ENCODE measurements around the gene SURF6. TPM values are rescaled to one million over a fixed set of nuclear protein-coding genes. Genes with fewer than 3 reads are reported as not detected.

Gene SURF6
- total RNA-seq, 5 donors from 2014 or later (not counting 1 experiment from before 2014, with no cell fraction given) = 18.5 to 35.0 (median 31.1) TPM

GRCh38 chr9:133306242-133307204 is 29.5 kb downstream of the SURF6 start:
- Mint-ChIP-seq H3K9me3 (no peaks in the 10 kb centered on the region), H3K27me3 (peaks cover 27 to 29% of the 10 kb centered on the region in 2 donors), H3K4me1 (no peaks in the 10 kb centered on the region), H3K4me3 (no peak overlapping the region), H3K27ac (no peak overlapping the region), H3K36me3 (no peaks in the 10 kb centered on the region)
- ChIA-PET POLR2A (interaction anchor here in 1 of 2 donors (0.6 kb wide), 1 partner anchor 14 kb away, joined by 3 read pairs; no protein-coding TSS in a partner anchor), CTCF (no interaction called here)
- Histone ChIP-seq H3K4me3 (ENCODE audit: control insufficient read depth in 1 of 2, extremely low read depth in 1 of 2, low read length in 1 of 2) (no peak overlapping the region), H3K27me3 (replicated peaks in 1 of 2; ENCODE audit: control insufficient read depth in 2 of 2, extremely low read depth in 1 of 2, insufficient read depth in 2 of 2, low read length in 1 of 2) (peaks cover 0 to 12% of the 10 kb centered on the region in 2 experiments), H3K36me3 (ENCODE audit: control insufficient read depth in 2 of 2, extremely low read depth in 1 of 2, insufficient read depth in 1 of 2, low read length in 1 of 2) (no peaks in the 10 kb centered on the region), H3K9me3 (no peaks in the 10 kb centered on the region), H3K4me1 (ENCODE audit: control insufficient read depth in 1 of 2, extremely low read depth in 1 of 2, insufficient read depth in 2 of 2, low read length in 2 of 2) (no peaks in the 10 kb centered on the region), H3K27ac (ENCODE audit: low read length) (no peak overlapping the region)
- ATAC-seq (replicated peaks in 1 of 4) (no peak), DNase-seq (no peak)
- WGBS (ENCODE audit: insufficient coverage) = 76% methylated on average over 28 of the region's 31 CpGs

GRCh38 chr9:133305731-133306130 is 30.3 kb downstream of the SURF6 start:
- H3K9me3 ChIP-seq = no peaks in the 10 kb centered on the region
- ChIA-PET POLR2A (interaction anchor here (0.6 to 0.7 kb wide), 2 partner anchors 14 to 1703 kb away, joined by 3 to 5 read pairs; no protein-coding TSS in a partner anchor), CTCF (no interaction called here)
- ATAC-seq (replicated peaks in 1 of 4) (no peak), DNase-seq (no peak)
- Mint-ChIP-seq H3K36me3 (no peaks in the 10 kb centered on the region), H3K4me1 (no peaks in the 10 kb centered on the region), H3K27me3 (peaks cover 26 to 27% of the 10 kb centered on the region in 2 donors), H3K27ac (no peak overlapping the region), H3K9me3 (no peaks in the 10 kb centered on the region), H3K4me3 (no peak overlapping the region)
- H3K4me1 ChIP-seq (ENCODE audit: control insufficient read depth in 1 of 2, extremely low read depth in 1 of 2, insufficient read depth in 2 of 2, low read length in 2 of 2) = no peaks in the 10 kb centered on the region
- no peak overlapping the region for H3K4me3 ChIP-seq (ENCODE audit: control insufficient read depth in 1 of 2, extremely low read depth in 1 of 2, low read length in 1 of 2)
- H3K27ac ChIP-seq (ENCODE audit: low read length) = no peak overlapping the region
- no peaks in the 10 kb centered on the region for H3K36me3 ChIP-seq (ENCODE audit: control insufficient read depth in 2 of 2, extremely low read depth in 1 of 2, insufficient read depth in 1 of 2, low read length in 1 of 2)
- 89% methylated on average over 23 of the region's 23 CpGs for WGBS (ENCODE audit: insufficient coverage)
- peaks cover 0 to 12% of the 10 kb centered on the region in 2 experiments for H3K27me3 ChIP-seq (replicated peaks in 1 of 2; ENCODE audit: control insufficient read depth in 2 of 2, extremely low read depth in 1 of 2, insufficient read depth in 2 of 2, low read length in 1 of 2)

GRCh38 chr9:133304477-133305377 is 31.3 kb downstream of the SURF6 start:
- 88% methylated on average over 31 of the region's 38 CpGs for WGBS (ENCODE audit: insufficient coverage)
- Histone ChIP-seq H3K27me3 (replicated peaks in 1 of 2; ENCODE audit: control insufficient read depth in 2 of 2, extremely low read depth in 1 of 2, insufficient read depth in 2 of 2, low read length in 1 of 2) (peaks cover 0 to 12% of the 10 kb centered on the region in 2 experiments), H3K9me3 (no peaks in the 10 kb centered on the region), H3K4me1 (ENCODE audit: control insufficient read depth in 1 of 2, extremely low read depth in 1 of 2, insufficient read depth in 2 of 2, low read length in 2 of 2) (no peaks in the 10 kb centered on the region), H3K4me3 (ENCODE audit: control insufficient read depth in 1 of 2, extremely low read depth in 1 of 2, low read length in 1 of 2) (no peak overlapping the region), H3K36me3 (ENCODE audit: control insufficient read depth in 2 of 2, extremely low read depth in 1 of 2, insufficient read depth in 1 of 2, low read length in 1 of 2) (no peaks in the 10 kb centered on the region), H3K27ac (ENCODE audit: low read length) (no peak overlapping the region)
- Mint-ChIP-seq H3K9me3 (no peaks in the 10 kb centered on the region), H3K36me3 (no peaks in the 10 kb centered on the region), H3K27me3 (peaks cover 23 to 24% of the 10 kb centered on the region in 2 donors), H3K4me1 (no peaks in the 10 kb centered on the region), H3K27ac (no peak overlapping the region), H3K4me3 (no peak overlapping the region)
- no peak for ATAC-seq (replicated peaks in 1 of 4)
- ChIA-PET POLR2A (no interaction called here), CTCF (no interaction called here)
- no peak for DNase-seq

- H3K36me3 ChIP-seq (ENCODE audit: control insufficient read depth in 2 of 2, extremely low read depth in 1 of 2, insufficient read depth in 1 of 2, low read length in 1 of 2) = no peaks in the 10 kb centered on the region
- peaks cover 0 to 10% of the 10 kb centered on the region in 2 experiments for H3K27me3 ChIP-seq (replicated peaks in 1 of 2; ENCODE audit: control insufficient read depth in 2 of 2, extremely low read depth in 1 of 2, insufficient read depth in 2 of 2, low read length in 1 of 2)
- H3K9me3 ChIP-seq = no peaks in the 10 kb centered on the region
- peaks cover 18 to 20% of the 10 kb centered on the region in 2 donors for H3K27me3 Mint-ChIP-seq
- H3K36me3 Mint-ChIP-seq = no peaks in the 10 kb centered on the region
- ChIA-PET POLR2A (no interaction called here), CTCF (no interaction called here)
- H3K4me1 ChIP-seq (ENCODE audit: control insufficient read depth in 1 of 2, extremely low read depth in 1 of 2, insufficient read depth in 2 of 2, low read length in 2 of 2) = no peaks in the 10 kb centered on the region
- H3K4me1 Mint-ChIP-seq = no peaks in the 10 kb centered on the region
- no peak for DNase-seq
- WGBS (ENCODE audit: insufficient coverage) = 82% methylated on average over 12 of the region's 13 CpGs
- H3K27ac ChIP-seq (ENCODE audit: low read length) = no peak overlapping the region
- no peak overlapping the region for H3K4me3 ChIP-seq (ENCODE audit: control insufficient read depth in 1 of 2, extremely low read depth in 1 of 2, low read length in 1 of 2)
- no peak for ATAC-seq (replicated peaks in 1 of 4)
- no peaks in the 10 kb centered on the region for H3K9me3 Mint-ChIP-seq
- H3K27ac Mint-ChIP-seq = no peak overlapping the region
- H3K4me3 Mint-ChIP-seq = no peak overlapping the region
These were observed 31.9 kb downstream of the SURF6 start for GRCh38 chr9:133304158-133304470.

- POLR2A ChIA-PET = no interaction called here
- no peaks in the 10 kb centered on the region for H3K9me3 ChIP-seq
- H3K4me3 Mint-ChIP-seq = no peak overlapping the region
- WGBS (ENCODE audit: insufficient coverage) = 84% methylated on average over 13 of the region's 26 CpGs
- H3K4me3 ChIP-seq (ENCODE audit: control insufficient read depth in 1 of 2, extremely low read depth in 1 of 2, low read length in 1 of 2) = no peak overlapping the region
- DNase-seq (no peak), ATAC-seq (replicated peaks in 1 of 4) (no peak)
- H3K27me3 Mint-ChIP-seq = peaks cover 13 to 19% of the 10 kb centered on the region in 2 donors
- H3K4me1 Mint-ChIP-seq = no peaks in the 10 kb centered on the region
- no peak overlapping the region for H3K27ac ChIP-seq (ENCODE audit: low read length)
- no peak overlapping the region for H3K27ac Mint-ChIP-seq
- no peaks in the 10 kb centered on the region for H3K36me3 ChIP-seq (ENCODE audit: control insufficient read depth in 2 of 2, extremely low read depth in 1 of 2, insufficient read depth in 1 of 2, low read length in 1 of 2)
- H3K9me3 Mint-ChIP-seq = no peaks in the 10 kb centered on the region
- no peaks in the 10 kb centered on the region for H3K4me1 ChIP-seq (ENCODE audit: control insufficient read depth in 1 of 2, extremely low read depth in 1 of 2, insufficient read depth in 2 of 2, low read length in 2 of 2)
- H3K36me3 Mint-ChIP-seq = no peaks in the 10 kb centered on the region
- H3K27me3 ChIP-seq (replicated peaks in 1 of 2; ENCODE audit: control insufficient read depth in 2 of 2, extremely low read depth in 1 of 2, insufficient read depth in 2 of 2, low read length in 1 of 2) = peaks cover 0 to 10% of the 10 kb centered on the region in 2 experiments
- CTCF ChIA-PET = no interaction called here
These were observed 32.5 kb downstream of the SURF6 start for GRCh38 chr9:133303266-133304157.

All from T-cell (primary cell).